Inflammatory macrophage (primary cell): ENCODE results near the gene CALB2.
"Not testable (repeated sequence)": the region's sequence is repeated elsewhere in the genome, so short reads cannot be mapped to it uniquely, and the experiment has no call there.

Source experiments
- DNase-seq, 2 donors: peaks; one replicate each; pipeline ENCODE4 v3.0.0-alpha.2; 2020 to 2022
- total RNA-seq, 18 experiments: gene quantifications; one replicate each; lab custom pipeline; 2026; ENCODE audit warnings: mixed read lengths in 6 of 18, inconsistent platforms in 2 of 18; lab: John Stamatoyannopoulos, UW

The CALB2 gene
- total RNA-seq = 0 to 0.09 (median 0) reads per million in 18 experiments

GRCh38 chr16:71358464-71358998 lies at the start of gene CALB2:
Gene CALB2 (plus strand): TSS chr16:71358723. CDS start chr16:71358793, 70 bp downstream.
- peak; percentile 55 to 67 for DNase-seq

- DNase-seq = peak; percentile 6 to 23
Observed at GRCh38 chr16:71311553-71312158, 46.9 kb upstream of the CALB2 start.

DNA sequence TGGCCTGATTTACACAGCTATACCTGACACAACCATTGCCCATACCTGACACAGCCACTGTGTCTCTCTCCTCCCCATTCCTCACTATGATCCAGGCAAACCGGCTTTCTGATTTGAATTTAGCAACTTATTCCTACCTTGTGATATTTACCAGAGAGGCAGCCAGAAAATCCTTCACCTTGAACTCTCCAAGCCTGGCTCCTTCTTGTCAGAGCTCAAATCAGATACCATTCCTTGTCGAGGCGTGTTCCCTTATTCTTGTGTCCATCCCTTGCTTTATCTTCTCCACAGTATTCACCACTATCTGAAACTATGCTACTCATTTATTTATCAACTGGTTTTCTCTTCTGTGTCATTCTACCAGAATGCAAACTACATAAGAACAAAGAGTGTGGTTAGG lies 44.9 kb upstream of the CALB2 start:
- not testable (repeated sequence) for DNase-seq

DNA sequence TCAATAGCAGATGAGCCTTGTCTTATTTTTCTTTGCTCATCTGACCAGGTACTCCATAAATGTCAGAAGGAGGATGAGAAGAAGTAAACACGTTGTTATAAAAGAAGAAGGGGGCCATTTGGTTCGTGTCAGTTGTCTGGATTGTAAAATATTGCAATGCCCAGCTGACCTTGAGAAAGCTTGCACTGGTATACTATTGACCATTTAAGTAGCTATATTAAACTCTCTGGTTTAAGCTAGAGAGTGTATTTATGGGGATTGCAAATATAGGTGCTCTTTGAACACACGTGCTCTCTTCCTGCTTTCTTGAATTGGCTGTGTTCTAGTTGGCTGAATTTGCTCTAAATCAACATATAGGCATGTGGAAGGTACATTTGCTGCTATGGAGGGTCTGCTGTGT lies 43.3 kb upstream of the CALB2 start:
- no peak for DNase-seq

DNA sequence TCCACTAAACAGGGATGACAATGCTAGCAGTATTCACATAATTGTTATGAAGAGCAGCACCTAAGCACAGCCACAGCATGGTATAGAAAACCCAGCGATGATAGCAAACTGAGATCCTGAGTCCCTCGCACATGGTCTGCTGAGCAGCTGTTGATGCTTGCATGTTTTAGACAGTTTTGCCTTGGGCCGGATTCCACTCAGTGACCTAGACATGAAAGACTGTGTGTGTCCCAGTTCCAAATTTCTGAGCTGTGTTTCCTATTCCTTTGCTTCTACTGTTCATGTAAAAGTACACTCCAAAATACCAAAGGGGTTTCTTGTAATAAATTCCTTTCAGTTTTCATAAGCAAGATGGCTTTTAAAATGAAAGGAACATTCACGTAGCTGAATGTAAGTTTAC lies 38.5 kb upstream of the CALB2 start:
- no peak for DNase-seq

DNA sequence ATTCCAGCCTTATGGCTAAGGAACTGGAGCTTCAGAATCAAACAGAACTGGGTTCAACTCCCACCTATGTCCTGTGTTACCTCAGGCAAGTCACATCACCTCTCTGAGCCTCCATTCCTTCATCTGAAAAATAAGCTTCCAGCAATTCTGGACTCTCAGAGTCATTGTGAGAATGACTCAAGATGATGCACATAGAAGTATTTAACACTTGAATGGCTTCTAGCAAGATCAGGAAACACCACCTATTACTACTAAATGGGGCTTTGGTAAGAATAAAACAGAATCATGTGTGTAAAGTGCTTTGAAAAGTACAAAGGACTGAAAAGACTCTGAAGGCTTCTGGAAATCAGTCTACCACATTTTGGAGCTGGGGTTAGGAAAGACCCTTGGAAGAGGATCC lies 30.8 kb upstream of the CALB2 start:
- DNase-seq = no peak

DNA sequence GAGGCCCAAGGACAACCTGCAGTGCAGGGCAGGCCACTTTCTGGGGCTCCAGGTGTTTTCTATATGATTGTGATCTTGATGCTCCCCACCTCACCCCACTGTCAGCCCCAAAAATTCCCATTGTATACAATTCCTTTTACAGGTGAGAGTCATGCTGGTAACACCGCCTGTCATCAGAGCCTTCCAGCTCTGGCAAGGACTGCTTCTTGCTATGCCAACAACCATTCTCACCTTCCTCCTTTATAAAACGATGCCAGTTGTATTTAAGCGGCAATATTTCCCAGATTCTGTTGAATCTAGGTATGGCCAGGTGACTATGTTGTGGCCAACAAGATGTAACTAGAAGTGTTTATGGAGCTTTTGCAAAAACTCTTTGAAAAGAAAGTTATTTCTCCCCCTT lies 30.4 kb upstream of the CALB2 start:
- DNase-seq = no peak

DNA sequence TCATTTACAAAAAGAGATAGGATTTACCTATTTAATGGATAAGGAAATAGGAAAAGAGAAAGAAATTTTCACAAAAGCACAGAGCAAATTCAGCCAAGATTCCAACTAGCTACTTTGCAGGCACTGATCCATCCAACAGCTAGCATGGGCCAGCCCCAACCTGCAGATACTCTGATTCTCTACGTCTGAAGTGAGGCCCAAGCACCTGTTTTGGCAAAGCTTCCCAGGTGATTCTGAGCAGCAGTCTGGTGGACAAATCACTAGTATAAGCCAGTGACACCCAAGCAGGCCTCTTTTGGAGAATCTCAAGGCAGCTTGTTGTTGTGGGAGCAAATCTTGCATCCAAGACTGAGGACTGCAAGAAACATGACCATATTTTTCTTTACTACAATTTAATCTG lies 20.9 kb upstream of the CALB2 start:
- DNase-seq = no peak

GRCh38 chr16:71338193-71338592 lies 20.3 kb upstream of the CALB2 start:
- DNase-seq = no peak

DNA sequence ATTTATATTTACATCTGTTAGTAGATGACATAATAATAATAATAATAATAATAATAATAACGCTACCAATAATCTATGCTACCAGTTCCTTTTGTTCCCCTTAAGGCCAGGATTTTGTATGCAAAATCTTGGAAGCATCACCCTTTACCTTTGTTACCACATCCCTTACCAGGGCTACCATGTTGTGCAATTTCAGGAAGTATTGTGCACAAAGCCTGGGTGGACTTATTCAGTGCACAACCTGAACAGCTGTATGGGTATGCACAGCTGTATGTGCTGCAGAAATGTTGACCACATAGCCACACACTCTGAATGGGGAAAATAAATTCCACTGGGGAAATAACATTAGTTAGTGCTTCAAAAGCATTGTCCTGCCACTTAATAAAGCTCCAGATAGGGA lies 19.9 kb upstream of the CALB2 start:
- DNase-seq = no peak

DNA sequence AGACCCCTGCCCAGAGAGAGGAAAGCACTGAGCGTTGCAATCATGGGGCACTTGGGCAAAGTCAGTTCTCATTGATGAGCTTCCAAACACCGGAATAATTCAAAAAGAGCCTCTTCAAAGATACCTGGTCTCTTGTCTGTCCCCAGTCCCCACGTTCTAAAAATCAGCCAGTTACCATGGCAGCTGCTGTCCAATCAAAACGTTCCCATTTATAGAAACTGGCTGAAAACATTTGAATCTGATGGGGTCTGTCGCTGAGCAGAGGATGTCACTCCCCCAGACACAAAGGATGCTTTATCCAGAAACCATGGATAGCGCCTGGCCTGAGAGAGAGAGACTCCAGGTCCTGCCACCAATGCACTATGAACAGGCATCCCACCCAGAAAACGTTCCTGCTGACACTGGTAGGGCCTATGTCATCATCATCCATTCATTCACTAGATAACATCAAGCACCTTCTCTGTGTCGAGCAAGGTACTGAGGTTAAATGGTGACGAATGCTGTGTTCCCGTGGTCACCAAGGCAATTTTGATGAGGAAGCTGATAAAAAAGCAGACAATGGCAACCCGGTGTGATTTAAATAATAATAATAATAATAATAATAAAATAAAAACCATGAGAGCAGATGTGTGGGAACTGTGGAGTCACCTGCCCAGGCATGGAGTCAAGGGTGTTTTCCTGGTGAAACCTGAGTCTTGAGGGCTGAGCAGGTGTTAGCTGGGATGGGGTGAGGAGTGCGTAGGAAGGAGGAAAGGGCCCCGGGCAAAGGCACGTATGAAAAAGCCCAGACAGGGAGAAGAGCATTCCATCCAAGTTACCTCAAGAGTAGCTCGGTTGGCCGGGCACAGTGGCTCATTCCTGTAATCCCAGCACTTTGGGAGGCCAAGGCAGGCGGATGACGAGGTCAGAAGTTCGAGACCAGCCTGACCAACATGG lies 19.0 kb upstream of the CALB2 start:
- no peak for DNase-seq

DNA sequence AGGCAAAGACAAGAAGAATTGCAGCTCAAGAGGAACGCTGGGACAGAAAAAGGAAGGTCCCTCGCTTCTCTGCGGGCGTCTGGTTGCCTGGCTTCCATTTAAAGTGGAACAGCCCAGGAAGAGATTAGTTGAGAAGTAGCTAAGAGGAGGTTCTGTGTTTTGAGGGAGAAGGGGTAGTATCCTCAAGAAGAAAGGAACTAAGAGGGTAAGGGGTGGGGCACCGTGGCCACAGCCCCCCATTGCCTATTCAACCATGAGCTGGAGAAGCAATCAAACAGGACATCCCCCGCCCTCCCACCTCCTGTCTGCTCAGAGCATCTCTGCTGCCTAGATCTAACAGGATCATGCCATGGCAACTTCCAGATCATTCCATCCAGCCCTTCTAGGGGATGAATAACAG lies 18.1 kb upstream of the CALB2 start:
- DNase-seq = no peak

- no peak for DNase-seq
Observed at GRCh38 chr16:71341881-71342280, 16.6 kb upstream of the CALB2 start.

DNA sequence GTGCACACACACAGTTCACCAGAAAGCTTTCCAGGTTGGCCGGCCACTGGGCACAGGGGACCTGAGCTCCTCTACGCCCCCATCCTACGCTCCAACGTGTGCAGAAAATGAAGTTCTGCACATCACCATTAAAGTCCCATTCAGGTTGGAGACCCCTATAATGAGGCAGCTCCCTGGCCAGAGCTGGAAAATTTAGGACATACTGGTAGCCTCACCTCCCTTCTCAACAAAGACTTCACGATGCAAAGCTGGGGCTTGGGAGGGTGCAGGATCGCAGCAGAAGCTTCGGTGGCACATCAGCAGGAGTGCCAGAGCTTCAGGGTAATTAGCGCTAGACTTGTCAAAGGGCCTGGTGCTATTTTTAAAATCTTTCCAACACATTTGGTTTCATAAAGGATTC lies 15.4 kb upstream of the CALB2 start:
- DNase-seq = no peak

GRCh38 chr16:71344315-71344905 lies 14.1 kb upstream of the CALB2 start:
- DNase-seq = no peak

DNA sequence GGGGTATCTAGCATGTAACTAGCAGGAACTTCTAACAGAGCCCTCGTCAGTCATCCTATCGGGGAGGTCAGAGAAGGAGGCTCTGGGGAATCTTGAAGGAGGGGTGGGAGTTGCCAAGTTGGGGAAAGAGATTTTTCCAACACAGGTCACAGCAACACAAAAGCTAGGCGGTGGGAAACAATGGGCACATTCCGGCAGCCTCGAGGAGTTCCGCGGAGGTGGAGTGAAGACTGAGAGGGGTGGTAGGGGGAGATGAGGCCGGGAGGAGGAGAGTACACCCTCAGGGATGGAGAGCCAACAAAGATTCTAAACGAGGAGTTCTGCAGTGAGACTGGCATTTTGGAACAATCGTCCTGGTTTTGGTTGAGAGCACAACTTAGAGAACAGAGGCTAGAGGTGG lies 13.5 kb upstream of the CALB2 start:
- DNase-seq = no peak

- DNase-seq = no peak
Observed at GRCh38 chr16:71347146-71347545, 11.4 kb upstream of the CALB2 start.

GRCh38 chr16:71348262-71349085 lies 10.0 kb upstream of the CALB2 start:
- no peak for DNase-seq

DNA sequence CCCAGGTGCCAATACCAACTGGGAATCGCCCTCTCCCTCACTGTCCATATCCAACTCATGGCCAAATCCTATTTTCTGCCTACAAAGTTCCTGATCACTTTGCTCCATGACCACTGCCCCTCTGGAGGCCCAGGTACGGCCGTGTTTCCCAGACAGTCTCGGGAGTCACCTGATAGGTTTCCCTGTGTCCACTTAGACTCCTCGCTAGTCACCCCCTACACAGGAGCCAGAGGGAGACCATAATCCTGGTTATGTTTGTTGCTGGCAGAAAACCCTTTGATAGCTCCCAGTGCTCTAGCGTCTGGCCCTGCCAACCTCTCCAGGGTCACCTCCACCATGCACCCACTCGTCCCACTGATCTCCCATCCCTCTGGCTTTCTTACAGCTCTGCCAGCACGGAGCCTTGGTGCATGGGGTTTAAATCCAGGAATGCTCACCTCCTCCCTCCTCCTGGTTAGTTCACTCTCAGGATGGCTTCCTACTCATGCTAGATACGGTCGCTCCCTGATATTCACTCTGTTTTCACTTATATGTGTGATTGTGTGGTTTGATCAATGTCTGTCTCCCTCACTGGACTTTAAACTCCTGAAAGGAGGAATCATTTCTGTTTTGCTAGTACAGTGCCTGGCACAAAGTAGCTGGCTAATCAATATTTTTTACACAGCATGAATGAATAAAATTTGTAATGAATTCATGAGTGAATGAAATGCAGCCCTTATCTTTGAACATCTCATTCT lies 7.5 kb upstream of the CALB2 start:
- DNase-seq = no peak

GRCh38 chr16:71351558-71351901 lies 7.0 kb upstream of the CALB2 start:
- no peak for DNase-seq

GRCh38 chr16:71352466-71352865 lies 6.1 kb upstream of the CALB2 start:
- DNase-seq = no peak

DNA sequence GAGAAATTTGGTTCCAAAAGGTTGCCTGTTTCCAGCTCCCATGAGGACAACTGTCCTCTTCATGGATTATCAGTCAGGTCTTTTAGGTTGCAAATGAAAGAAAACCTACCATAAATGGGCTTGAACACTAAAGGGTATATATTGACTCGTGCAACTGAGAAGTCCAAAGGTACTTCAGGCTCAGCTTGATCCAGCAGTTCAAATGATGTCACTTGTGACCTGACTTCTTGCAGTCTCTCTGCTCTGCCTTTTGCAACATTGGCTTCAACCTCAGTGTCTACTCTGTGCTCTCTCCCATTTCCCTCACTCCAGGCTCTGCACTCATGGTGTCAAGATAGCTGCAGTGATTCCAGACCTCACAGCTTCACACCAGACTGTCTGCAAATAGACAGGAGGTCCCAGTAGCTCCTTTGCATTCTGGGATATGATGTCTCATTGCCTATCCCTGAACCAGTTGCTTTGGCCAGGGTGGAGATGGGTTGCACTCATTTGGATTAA lies 5.5 kb upstream of the CALB2 start:
- no peak for DNase-seq
